Panc1 (cell line): ENCODE data around the gene PRKCB. TPM values are rescaled to one million over a fixed set of nuclear protein-coding genes. Genes with fewer than 3 reads are reported as not detected.

Experiments used
- ATAC-seq: fragments of 200-7000 bp; cut with Tn5 transposase; 2 replicates; pipeline ENCODE4 v1.9.1; 2020; ENCODE audit warnings: mild to moderate bottlenecking, moderate library complexity
- BruUV-seq: library from RNA; stranded (reverse); fragments of 400-500 nt; replicated peaks from 2 replicates; lab custom pipeline; 2021; lab: Mats Ljungman, UMichigan
- CTCF ChIA-PET: fragments of 300-600 bp; sonication (Branson Sonifier 250); formaldehyde crosslinking; loops from one replicate; lab custom pipeline; 2022; ENCODE audit warnings: antibody characterized with exemption; lab: Charles Lee
- POLR2A ChIA-PET: fragments of 300-600 bp; sonication (Branson Sonifier 250); formaldehyde crosslinking; loops from one replicate; lab custom pipeline; 2022; ENCODE audit warnings: antibody characterized with exemption; lab: Charles Lee
- DNase-seq: peaks from one replicate; pipeline ENCODE4 v3.0.0-alpha.2; 2010; ENCODE audit warnings: low read depth, low spot score
- H3K27ac ChIP-seq: 2 replicates; pipeline ENCODE4 v1.5.1; 2011; ENCODE audit warnings: mild to moderate bottlenecking, low read length, inconsistent platforms
- H3K27me3 ChIP-seq: fragments of 200-500 bp; sonication (Bioruptor generic); 2 replicates; pipeline ENCODE4 v1.6.0; 2014; ENCODE audit warnings: low read length, inconsistent platforms; ENCODE audit not compliant: control insufficient read depth, insufficient read depth
- H3K36me3 ChIP-seq: fragments of 200-500 bp; sonication (Bioruptor generic); 2 replicates; pipeline ENCODE4 v1.5.1; 2014; ENCODE audit warnings: inconsistent platforms, mild to moderate bottlenecking, low read length, moderate library complexity; ENCODE audit not compliant: control insufficient read depth, insufficient read depth
- H3K4me1 ChIP-seq: 2 replicates; pipeline ENCODE4 v1.5.1; 2011; ENCODE audit warnings: inconsistent platforms, mild to moderate bottlenecking, low read length, moderate library complexity; ENCODE audit not compliant: control insufficient read depth, insufficient read depth
- H3K4me3 ChIP-seq, 2 experiments: 2 replicates each; pipeline ENCODE4 v1.5.1; 2011 to 2012; ENCODE audit warnings: low read depth in 2 of 2, low read length in 2 of 2, mild to moderate bottlenecking in 2 of 2, inconsistent platforms in 1 of 2, moderate library complexity in 1 of 2
- H3K9me3 ChIP-seq: fragments of 200-500 bp; sonication (Bioruptor generic); 2 replicates; pipeline ENCODE4 v1.5.1; 2014; ENCODE audit warnings: low read depth, mild to moderate bottlenecking, inconsistent platforms, low read length, moderate library complexity; ENCODE audit not compliant: control insufficient read depth, insufficient read depth
- POLR2AphosphoS5 ChIP-seq: IDR thresholded peaks from 2 replicates; pipeline ENCODE4 v1.6.1; 2012; ENCODE audit warnings: mild to moderate bottlenecking, low read depth, low read length, moderate library complexity
- SIN3A ChIP-seq: IDR thresholded peaks from 2 replicates; pipeline ENCODE4 v1.6.1; 2012; ENCODE audit warnings: low read depth, mild to moderate bottlenecking, low read length, moderate library complexity, borderline replicate concordance; ENCODE audit not compliant: insufficient read depth
- TCF7L2 ChIP-seq: IDR thresholded peaks from 2 replicates; pipeline ENCODE4 v1.6.1; 2011; ENCODE audit warnings: mild to moderate bottlenecking, low read depth, low read length, inconsistent platforms
- in situ Hi-C: cut with HindIII; loops from 2 replicates; pipeline ENCODE4 v1.10.0; 2016; ENCODE audit warnings: low sequenced_read_pairs, low pct_unique_long_range_greater_than_20kb
- intact Hi-C: fragments of 100-400 bp; cut with micrococcal nuclease; formaldehyde crosslinking; loops from one replicate; pipeline ENCODE4 v1.10.0; 2022; ENCODE audit not compliant: unreplicated experiment
- total RNA-seq: library from RNA; stranded (reverse); gene quantifications from one replicate; pipeline ENCODE4 v1.2.1, GENCODE V29; 2021; ENCODE audit not compliant: unreplicated experiment
- TF ChIP-seq, protein P1 (sequence below): fragments of 450-650 bp; IDR thresholded peaks from 2 replicates; pipeline ENCODE4 v1.5.1; 2017; ENCODE audit warnings: mild to moderate bottlenecking
- TF ChIP-seq, protein P2 (sequence below), 2 experiments: IDR thresholded peaks; 2 replicates each; pipeline ENCODE4 v1.6.1; 2011 to 2012; ENCODE audit warnings: low read depth in 2 of 2, control low read depth in 1 of 2, low read length in 1 of 2, mild to moderate bottlenecking in 1 of 2, moderate library complexity in 1 of 2; ENCODE audit not compliant: insufficient read depth in 1 of 2

Gene PRKCB
- total RNA-seq, 1 experiment from 2014 or later = 0.41 TPM

DNA sequence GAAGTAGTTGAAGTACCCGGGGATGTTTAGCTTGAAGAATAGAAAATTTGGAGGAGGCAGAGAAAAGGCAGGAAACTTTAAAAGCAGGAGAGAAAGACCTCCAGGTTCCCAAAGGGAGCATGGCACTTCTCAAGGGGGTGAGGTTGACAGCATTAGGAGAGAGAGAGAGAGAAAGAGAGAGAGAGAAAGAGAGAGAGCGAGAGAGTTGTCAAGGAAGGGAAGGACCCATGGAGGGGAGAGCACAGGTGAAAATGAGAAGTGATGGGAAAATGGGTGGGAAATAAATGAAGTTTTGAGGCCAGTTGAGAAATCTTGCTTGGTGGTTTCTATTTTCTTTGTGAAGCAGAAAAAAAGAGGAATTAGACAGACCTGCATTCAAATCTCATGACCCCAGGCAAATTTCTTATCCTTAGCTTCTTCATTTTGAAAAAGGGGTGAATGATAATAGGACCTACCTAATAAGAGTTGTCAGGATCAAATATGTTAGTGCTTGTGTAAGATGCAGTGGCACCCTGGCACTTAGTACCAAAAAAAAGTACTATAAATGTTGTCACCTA, 24.0 kb downstream of the PRKCB start:
- TF ChIP-seq, protein P1, sequence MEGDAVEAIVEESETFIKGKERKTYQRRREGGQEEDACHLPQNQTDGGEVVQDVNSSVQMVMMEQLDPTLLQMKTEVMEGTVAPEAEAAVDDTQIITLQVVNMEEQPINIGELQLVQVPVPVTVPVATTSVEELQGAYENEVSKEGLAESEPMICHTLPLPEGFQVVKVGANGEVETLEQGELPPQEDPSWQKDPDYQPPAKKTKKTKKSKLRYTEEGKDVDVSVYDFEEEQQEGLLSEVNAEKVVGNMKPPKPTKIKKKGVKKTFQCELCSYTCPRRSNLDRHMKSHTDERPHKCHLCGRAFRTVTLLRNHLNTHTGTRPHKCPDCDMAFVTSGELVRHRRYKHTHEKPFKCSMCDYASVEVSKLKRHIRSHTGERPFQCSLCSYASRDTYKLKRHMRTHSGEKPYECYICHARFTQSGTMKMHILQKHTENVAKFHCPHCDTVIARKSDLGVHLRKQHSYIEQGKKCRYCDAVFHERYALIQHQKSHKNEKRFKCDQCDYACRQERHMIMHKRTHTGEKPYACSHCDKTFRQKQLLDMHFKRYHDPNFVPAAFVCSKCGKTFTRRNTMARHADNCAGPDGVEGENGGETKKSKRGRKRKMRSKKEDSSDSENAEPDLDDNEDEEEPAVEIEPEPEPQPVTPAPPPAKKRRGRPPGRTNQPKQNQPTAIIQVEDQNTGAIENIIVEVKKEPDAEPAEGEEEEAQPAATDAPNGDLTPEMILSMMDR = no peak
- TF ChIP-seq TCF7L2 (no peak), SIN3A (no peak), POLR2AphosphoS5 (no peak)
- TF ChIP-seq, protein P2, sequence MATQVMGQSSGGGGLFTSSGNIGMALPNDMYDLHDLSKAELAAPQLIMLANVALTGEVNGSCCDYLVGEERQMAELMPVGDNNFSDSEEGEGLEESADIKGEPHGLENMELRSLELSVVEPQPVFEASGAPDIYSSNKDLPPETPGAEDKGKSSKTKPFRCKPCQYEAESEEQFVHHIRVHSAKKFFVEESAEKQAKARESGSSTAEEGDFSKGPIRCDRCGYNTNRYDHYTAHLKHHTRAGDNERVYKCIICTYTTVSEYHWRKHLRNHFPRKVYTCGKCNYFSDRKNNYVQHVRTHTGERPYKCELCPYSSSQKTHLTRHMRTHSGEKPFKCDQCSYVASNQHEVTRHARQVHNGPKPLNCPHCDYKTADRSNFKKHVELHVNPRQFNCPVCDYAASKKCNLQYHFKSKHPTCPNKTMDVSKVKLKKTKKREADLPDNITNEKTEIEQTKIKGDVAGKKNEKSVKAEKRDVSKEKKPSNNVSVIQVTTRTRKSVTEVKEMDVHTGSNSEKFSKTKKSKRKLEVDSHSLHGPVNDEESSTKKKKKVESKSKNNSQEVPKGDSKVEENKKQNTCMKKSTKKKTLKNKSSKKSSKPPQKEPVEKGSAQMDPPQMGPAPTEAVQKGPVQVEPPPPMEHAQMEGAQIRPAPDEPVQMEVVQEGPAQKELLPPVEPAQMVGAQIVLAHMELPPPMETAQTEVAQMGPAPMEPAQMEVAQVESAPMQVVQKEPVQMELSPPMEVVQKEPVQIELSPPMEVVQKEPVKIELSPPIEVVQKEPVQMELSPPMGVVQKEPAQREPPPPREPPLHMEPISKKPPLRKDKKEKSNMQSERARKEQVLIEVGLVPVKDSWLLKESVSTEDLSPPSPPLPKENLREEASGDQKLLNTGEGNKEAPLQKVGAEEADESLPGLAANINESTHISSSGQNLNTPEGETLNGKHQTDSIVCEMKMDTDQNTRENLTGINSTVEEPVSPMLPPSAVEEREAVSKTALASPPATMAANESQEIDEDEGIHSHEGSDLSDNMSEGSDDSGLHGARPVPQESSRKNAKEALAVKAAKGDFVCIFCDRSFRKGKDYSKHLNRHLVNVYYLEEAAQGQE (IDR thresholded peaks at IDR 0.05; ENCODE audit: insufficient read depth in 1 of 2, low read depth in 2 of 2, low read length in 1 of 2) = no peak
- POLR2A ChIA-PET = no interaction called here
- CTCF ChIA-PET = no interaction called here
- intact Hi-C loops (no loop called here), in situ Hi-C loops (no loop called here)
- Histone ChIP-seq H3K27ac (no peak overlapping the region), H3K4me1 (no peaks in the 10 kb centered on the region), H3K9me3 (no peaks in the 10 kb centered on the region), H3K27me3 (peaks cover 3% of the 10 kb centered on the region; the same call in 1 of the 2 replicates), H3K4me3 (no peak overlapping the region), H3K36me3 (no peaks in the 10 kb centered on the region)
- no peak for DNase-seq
- ATAC-seq = no peak
- BruUV-seq = no TSS peak

DNA sequence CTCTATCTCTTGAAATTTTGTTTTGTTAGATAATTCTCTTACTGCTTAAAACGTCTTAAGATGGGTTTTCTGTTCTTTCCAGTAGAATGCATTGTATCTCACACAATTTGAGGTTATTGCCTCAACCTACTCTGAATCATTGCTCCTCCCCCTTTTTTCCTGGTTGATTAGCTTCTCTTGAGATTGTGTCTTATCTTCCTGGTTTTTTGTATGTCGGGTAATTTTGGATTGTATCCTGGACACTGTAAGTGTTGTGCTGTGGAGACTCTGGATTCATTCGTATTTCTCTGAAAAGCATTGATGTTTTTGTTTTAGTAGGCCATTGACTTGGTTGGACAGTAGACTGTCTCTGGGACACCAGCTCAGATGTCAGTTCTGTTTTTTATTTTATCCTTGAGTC, 26.1 kb downstream of the PRKCB start:
- H3K9me3 ChIP-seq = no peaks in the 10 kb centered on the region
- in situ Hi-C loops = no loop called here
- TF ChIP-seq TCF7L2 = no peak
- TF ChIP-seq, protein P1 = no peak
- TF ChIP-seq, protein P2 (IDR thresholded peaks at IDR 0.05; ENCODE audit: insufficient read depth in 1 of 2, low read depth in 2 of 2, low read length in 1 of 2) = no peak
- TF ChIP-seq POLR2AphosphoS5 = no peak
- TF ChIP-seq SIN3A = no peak
- BruUV-seq = no TSS peak
- ATAC-seq = no peak
- H3K27ac ChIP-seq = no peak overlapping the region
- CTCF ChIA-PET = no interaction called here
- no peaks in the 10 kb centered on the region for H3K36me3 ChIP-seq
- H3K4me3 ChIP-seq = no peak overlapping the region
- H3K27me3 ChIP-seq = peaks cover 3% of the 10 kb centered on the region; the same call in 1 of the 2 replicates
- no peaks in the 10 kb centered on the region for H3K4me1 ChIP-seq
- intact Hi-C loops = no loop called here
- POLR2A ChIA-PET = interaction anchor here (0.6 kb wide), 1 partner anchor 395 kb away, joined by 3 read pairs; no protein-coding TSS in a partner anchor
- no peak for DNase-seq
